ENCODE data around the gene KIAA1755. TPM values are rescaled to one million over a fixed set of nuclear protein-coding genes. Genes with fewer than 3 reads are reported as not detected.

The KIAA1755 gene
- polyA plus RNA-seq, 1 of the 3 experiments (the other 2 are of a cell fraction) = 0.54 TPM

GRCh38 chr20:38224531-38224930, 36.0 kb downstream of the KIAA1755 start (continued):
- TF ChIP-seq TEAD4 (IDR thresholded peaks at IDR 0.05; ENCODE audit: borderline replicate concordance, insufficient read depth) (no peak), IRF3 (IDR thresholded peaks at IDR 0.05; ENCODE audit: low read depth, low read length) (no peak), EP300 (IDR thresholded peaks at IDR 0.05; ENCODE audit: borderline replicate concordance in 1 of 2, low read depth in 1 of 2, low read length in 1 of 2) (no peak), USF2 (IDR thresholded peaks at IDR 0.05; ENCODE audit: borderline replicate concordance, low read depth, low read length) (no peak), RFX5 (IDR thresholded peaks at IDR 0.05; ENCODE audit: low read length) (no peak), RXRA (IDR thresholded peaks at IDR 0.05; ENCODE audit: borderline replicate concordance, low read depth) (no peak)

- Histone ChIP-seq H3F3A (replicated peaks; ENCODE audit: insufficient read depth) (peaks cover 20% of the 10 kb centered on the region), H3K4me2 (no peak overlapping the region), H3K9ac (no peak overlapping the region), H3K27me3 (ENCODE audit: insufficient read depth) (no peaks in the 10 kb centered on the region), H3K9me2 (no peaks in the 10 kb centered on the region), H3K4me3 (ENCODE audit: low read depth in 2 of 2, low read length in 1 of 2) (no peak overlapping the region), H3K27ac (ENCODE audit: low read depth in 2 of 2, low read length in 1 of 2) (no peak overlapping the region), H2AFZ (ENCODE audit: low read depth) (no peak overlapping the region), H3K4me1 (ENCODE audit: control insufficient read depth in 1 of 2, insufficient read depth in 2 of 2, low read depth in 1 of 2, low read length in 1 of 2) (peaks cover 12 to 17% of the 10 kb centered on the region in 2 experiments; a peak in 3 of 4 replicates), H3K79me2 (ENCODE audit: insufficient read depth) (no peaks in the 10 kb centered on the region), H3K9me3 (no peaks in the 10 kb centered on the region), H3K36me3 (replicated peaks in 1 of 2; ENCODE audit: control insufficient read depth in 1 of 2, insufficient read depth in 2 of 2, low read length in 1 of 2) (no peaks in the 10 kb centered on the region), H4K20me1 (ENCODE audit: insufficient read depth) (no peaks in the 10 kb centered on the region)
- TF ChIP-seq FOXM1 (IDR thresholded peaks at IDR 0.05; ENCODE audit: low read depth) (no peak), NRF1 (IDR thresholded peaks at IDR 0.05; ENCODE audit: low read depth, low read length) (no peak), GABPA (IDR thresholded peaks at IDR 0.05; ENCODE audit: low read depth) (no peak), ELF1 (IDR thresholded peaks at IDR 0.05) (no peak), MEF2A (IDR thresholded peaks at IDR 0.05; ENCODE audit: borderline replicate concordance, low read depth) (no peak)
- CTCF ChIA-PET = interaction anchor here (0.9 to 18.4 kb wide), 21 partner anchors 8 to 659 kb away, joined by 3 to 725 read pairs (median 9); no protein-coding TSS in a partner anchor
- no peak for DNase-seq
- WGBS (ENCODE audit: low lambda C conversion rate) = 81% methylated on average over 3 of the region's 3 CpGs
- POLR2A ChIA-PET = no interaction called here
Measured at GRCh38 chr20:38223743-38224100, 36.8 kb downstream of the KIAA1755 start.

- H3K4me2 ChIP-seq = no peak overlapping the region
- H3F3A ChIP-seq (replicated peaks; ENCODE audit: insufficient read depth) = peaks cover 26% of the 10 kb centered on the region
- no peak for DNase-seq
- POLR2A ChIA-PET = no interaction called here
- 45% methylated on average over 7 of the region's 7 CpGs for WGBS (ENCODE audit: low lambda C conversion rate)
- H4K20me1 ChIP-seq (ENCODE audit: insufficient read depth) = no peaks in the 10 kb centered on the region
- CTCF ChIA-PET = interaction anchor here (0.6 to 18.4 kb wide), 37 partner anchors 8 to 681 kb away, joined by 3 to 725 read pairs (median 7); partner anchors contain the start of gene TGM2
- no peak overlapping the region for H3K4me3 ChIP-seq (ENCODE audit: low read depth in 2 of 2, low read length in 1 of 2)
- peaks cover 18 to 22% of the 10 kb centered on the region in 2 experiments; a peak in 3 of 4 replicates for H3K4me1 ChIP-seq (ENCODE audit: control insufficient read depth in 1 of 2, insufficient read depth in 2 of 2, low read depth in 1 of 2, low read length in 1 of 2)
- no peaks in the 10 kb centered on the region for H3K36me3 ChIP-seq (replicated peaks in 1 of 2; ENCODE audit: control insufficient read depth in 1 of 2, insufficient read depth in 2 of 2, low read length in 1 of 2)
- no peaks in the 10 kb centered on the region for H3K9me3 ChIP-seq
- no peaks in the 10 kb centered on the region for H3K9me2 ChIP-seq
- no peaks in the 10 kb centered on the region for H3K79me2 ChIP-seq (ENCODE audit: insufficient read depth)
- no peak overlapping the region for H3K27ac ChIP-seq (ENCODE audit: low read depth in 2 of 2, low read length in 1 of 2)
- H3K27me3 ChIP-seq (ENCODE audit: insufficient read depth) = no peaks in the 10 kb centered on the region
- H3K9ac ChIP-seq = no peak overlapping the region
- H2AFZ ChIP-seq (ENCODE audit: low read depth) = no peak overlapping the region
- TF ChIP-seq REST (IDR thresholded peaks at IDR 0.05; ENCODE audit: low read depth, low read length) (no peak), GATA2 (CRISPR knock-in tag; IDR thresholded peaks at IDR 0.05) (no peak), EZH2phosphoT487 (IDR thresholded peaks at IDR 0.05; ENCODE audit: borderline replicate concordance, low read depth) (no peak), GABPA (IDR thresholded peaks at IDR 0.05; ENCODE audit: low read depth) (no peak), RAD21 (IDR thresholded peaks at IDR 0.05; ENCODE audit: low read length) (no peak), MAX (IDR thresholded peaks at IDR 0.05; ENCODE audit: low read depth) (no peak), USF1 (IDR thresholded peaks at IDR 0.05; ENCODE audit: borderline replicate concordance, low read depth) (no peak), SIN3A (IDR thresholded peaks at IDR 0.05; ENCODE audit: borderline replicate concordance, low read depth, low read length) (no peak)
Measured at GRCh38 chr20:38222923-38223742, 37.4 kb downstream of the KIAA1755 start.

All from SK-N-SH (cell line).